Ovary (tissue), 9 donors: ENCODE measurements around the gene STARD8. TPM values are rescaled to one million over a fixed set of nuclear protein-coding genes. Genes with fewer than 3 reads are reported as not detected.
A peak's percentile ranks its signal among the peaks of the same experiment; 100 is the strongest.

ENCODE experiments used
- DNase-seq, 5 donors: peaks; one replicate each; pipeline ENCODE4 v3.0.0-alpha.2; 2019 to 2020
- H3K27ac ChIP-seq, 2 donors: fragments of 200-600 bp; one replicate each; pipeline versions ENCODE4 v1.5.1 to v1.8.0; 2019 to 2022
- H3K27me3 ChIP-seq: fragments of 200-600 bp; one replicate; pipeline ENCODE4 v1.8.0; 2022
- H3K36me3 ChIP-seq: fragments of 200-600 bp; sonication (generic); one replicate; pipeline ENCODE4 v1.5.1; 2019
- H3K4me1 ChIP-seq: one replicate; pipeline ENCODE4 v1.8.1; 2013; ENCODE audit warnings: mild to moderate bottlenecking, moderate library complexity; ENCODE audit not compliant: insufficient read depth
- H3K4me3 ChIP-seq: fragments of 200-600 bp; sonication (generic); one replicate; pipeline ENCODE4 v1.5.1; 2017
- H3K9me3 ChIP-seq, 2 donors: fragments of 200-600 bp in 1 of 2; sonication (generic) in 1 of 2; one replicate each; pipeline versions ENCODE4 v1.5.1 to v1.8.1; 2013 to 2019; ENCODE audit warnings: mild to moderate bottlenecking in 1 of 2, moderate library complexity in 1 of 2
- EP300 ChIP-seq: sonication (generic); formaldehyde crosslinking; IDR thresholded peaks from one replicate; pipeline ENCODE4 v1.6.1; 2017; ENCODE audit warnings: antibody characterized with exemption
- POLR2A ChIP-seq: fragments of 450-650 bp; IDR thresholded peaks from one replicate; pipeline ENCODE4 v1.6.1; 2017; ENCODE audit warnings: antibody characterized with exemption, mild to moderate bottlenecking, moderate library complexity
- WGBS, 3 donors: extraction: QIAGEN DNeasy Blood & Tissue Kit in 1 of 3; methylation state at CpG; one replicate each; pipeline versions ENCODE4 v1.1.5 to v1.1.7; 2013 to 2017; 5-methylcytosine and 5-hydroxymethylcytosine counted together
- intact Hi-C, 4 donors: fragments of 100-400 bp; cut with DNase I; formaldehyde crosslinking; loops; one replicate each; pipeline versions ENCODE4 v1.11.0 to v1.15.1; 2022 to 2023
- polyA plus RNA-seq, 2 donors: library from polyadenylated mRNA; stranded (reverse); fragments of 200-250 nt in 1 of 2; fragments of 350-450 nt in 1 of 2; fragmentation: Illumina TruSeq in 1 of 2; extraction: RNeasy Lipid Tissue Mini Kit (QIAGEN cat#74804) in 1 of 2; gene quantifications; one replicate each; pipeline ENCODE4 v1.2.3, GENCODE V29; 2013 to 2014
- total RNA-seq, 7 donors: library from RNA; depleted of rRNA in 2 of 7; stranded (reverse); fragments of >200 nt in 2 of 7; fragmentation: NEBNext Ultra II Directional in 3 of 7; extraction: Animal tissue kit (Norgen Biotek cat#: 25700) in 3 of 7; gene quantifications; one replicate each; pipeline versions ENCODE4 v1.1.0 to v1.2.4, GENCODE V29; 2016 to 2023
- TF ChIP-seq, protein P1 (sequence below), 3 donors: fragments of 450-650 bp in 2 of 3; fragments of 200-600 bp in 1 of 3; IDR thresholded peaks; one replicate each; pipeline versions ENCODE4 v1.5.1 to v1.8.0; 2016 to 2022; ENCODE audit warnings: antibody characterized with exemption in 3 of 3, mild to moderate bottlenecking in 1 of 3
- donor health status: DM: no; HTN: no; CAD: no; lungs with moderate emphysema.
- donor health status: DM: no; HTN: no; CAD: no.
- donor health status: Bipolar disorder and iron deficiency.
- donor health status: DM: yes; HTN: yes; CAD: no.
- donor health status: DM: no; HTN: no; CAD: no.
- donor health status: DM: yes; HTN: yes; CAD: no.

The STARD8 gene
- total and polyA plus RNA-seq, 9 donors = 2.3 to 7.8 (median 4.6) TPM

DNA sequence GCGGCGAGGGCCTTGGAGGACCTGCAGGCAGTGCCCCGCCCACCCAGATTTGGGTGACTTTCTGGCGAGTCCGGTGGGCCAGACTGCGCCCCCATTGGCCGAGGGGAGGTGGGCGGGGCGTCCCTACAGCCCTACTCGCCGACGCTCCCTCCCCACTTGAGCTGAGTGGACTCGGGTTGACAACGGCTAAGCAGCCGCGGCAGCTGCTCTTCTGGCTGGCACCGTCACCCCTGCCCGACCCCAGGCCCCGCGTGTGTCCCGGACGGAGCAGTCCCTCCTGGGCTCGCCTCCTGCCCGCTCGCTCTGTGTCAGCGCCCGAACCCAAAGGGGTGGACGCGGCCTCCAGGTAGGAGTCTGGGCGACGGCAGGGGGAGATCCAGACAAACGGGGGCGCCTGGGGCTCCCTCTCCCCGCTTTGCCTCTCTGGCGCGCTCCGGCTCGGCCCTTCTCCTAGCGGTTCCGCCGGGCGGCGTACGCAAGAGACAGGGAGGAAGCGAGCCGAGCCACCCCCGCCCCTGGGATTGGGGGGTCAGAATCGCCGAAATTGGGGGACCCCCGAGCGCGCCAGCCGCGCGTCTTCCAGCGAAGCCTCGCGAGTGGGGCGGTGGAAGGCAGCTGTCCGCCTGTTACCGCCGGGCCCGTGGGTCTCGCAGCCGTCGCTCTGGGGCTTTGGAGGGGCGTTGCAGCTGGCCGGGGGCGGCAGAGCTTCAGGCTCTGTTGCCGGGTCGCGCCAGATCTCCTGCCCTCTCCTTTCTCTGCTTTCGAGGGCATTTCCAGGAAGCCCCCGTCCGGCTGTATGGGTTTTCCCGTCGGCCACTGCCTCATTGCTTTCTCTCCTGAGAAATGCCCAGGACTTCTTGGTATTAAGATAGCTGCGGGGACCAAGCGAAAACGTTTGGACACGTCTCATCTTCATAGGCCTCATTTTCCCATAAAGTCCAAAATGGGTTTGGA, 46.3 kb downstream of the STARD8 start:
- H3K27me3 ChIP-seq = no peaks in the 10 kb centered on the region
- DNase-seq = peak; percentile 72 to 81 (median 78)
- H3K27ac ChIP-seq = peak overlapping the region in 1 of 2 donors; percentile 36
- H3K36me3 ChIP-seq = no peaks in the 10 kb centered on the region
- intact Hi-C loops = no loop called here
- no peaks in the 10 kb centered on the region for H3K4me1 ChIP-seq
- H3K4me3 ChIP-seq = peak overlapping the region; percentile 40
- TF ChIP-seq, protein P1, sequence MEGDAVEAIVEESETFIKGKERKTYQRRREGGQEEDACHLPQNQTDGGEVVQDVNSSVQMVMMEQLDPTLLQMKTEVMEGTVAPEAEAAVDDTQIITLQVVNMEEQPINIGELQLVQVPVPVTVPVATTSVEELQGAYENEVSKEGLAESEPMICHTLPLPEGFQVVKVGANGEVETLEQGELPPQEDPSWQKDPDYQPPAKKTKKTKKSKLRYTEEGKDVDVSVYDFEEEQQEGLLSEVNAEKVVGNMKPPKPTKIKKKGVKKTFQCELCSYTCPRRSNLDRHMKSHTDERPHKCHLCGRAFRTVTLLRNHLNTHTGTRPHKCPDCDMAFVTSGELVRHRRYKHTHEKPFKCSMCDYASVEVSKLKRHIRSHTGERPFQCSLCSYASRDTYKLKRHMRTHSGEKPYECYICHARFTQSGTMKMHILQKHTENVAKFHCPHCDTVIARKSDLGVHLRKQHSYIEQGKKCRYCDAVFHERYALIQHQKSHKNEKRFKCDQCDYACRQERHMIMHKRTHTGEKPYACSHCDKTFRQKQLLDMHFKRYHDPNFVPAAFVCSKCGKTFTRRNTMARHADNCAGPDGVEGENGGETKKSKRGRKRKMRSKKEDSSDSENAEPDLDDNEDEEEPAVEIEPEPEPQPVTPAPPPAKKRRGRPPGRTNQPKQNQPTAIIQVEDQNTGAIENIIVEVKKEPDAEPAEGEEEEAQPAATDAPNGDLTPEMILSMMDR (IDR thresholded peaks at IDR 0.05) = no peak
- no peak for TF ChIP-seq EP300
- TF ChIP-seq POLR2A = peak; percentile 16
- no peaks in the 10 kb centered on the region for H3K9me3 ChIP-seq
- 29 to 49% (median 42%) methylated on average over 65 to 81 of the region's 81 CpGs for WGBS, 3 donors

DNA sequence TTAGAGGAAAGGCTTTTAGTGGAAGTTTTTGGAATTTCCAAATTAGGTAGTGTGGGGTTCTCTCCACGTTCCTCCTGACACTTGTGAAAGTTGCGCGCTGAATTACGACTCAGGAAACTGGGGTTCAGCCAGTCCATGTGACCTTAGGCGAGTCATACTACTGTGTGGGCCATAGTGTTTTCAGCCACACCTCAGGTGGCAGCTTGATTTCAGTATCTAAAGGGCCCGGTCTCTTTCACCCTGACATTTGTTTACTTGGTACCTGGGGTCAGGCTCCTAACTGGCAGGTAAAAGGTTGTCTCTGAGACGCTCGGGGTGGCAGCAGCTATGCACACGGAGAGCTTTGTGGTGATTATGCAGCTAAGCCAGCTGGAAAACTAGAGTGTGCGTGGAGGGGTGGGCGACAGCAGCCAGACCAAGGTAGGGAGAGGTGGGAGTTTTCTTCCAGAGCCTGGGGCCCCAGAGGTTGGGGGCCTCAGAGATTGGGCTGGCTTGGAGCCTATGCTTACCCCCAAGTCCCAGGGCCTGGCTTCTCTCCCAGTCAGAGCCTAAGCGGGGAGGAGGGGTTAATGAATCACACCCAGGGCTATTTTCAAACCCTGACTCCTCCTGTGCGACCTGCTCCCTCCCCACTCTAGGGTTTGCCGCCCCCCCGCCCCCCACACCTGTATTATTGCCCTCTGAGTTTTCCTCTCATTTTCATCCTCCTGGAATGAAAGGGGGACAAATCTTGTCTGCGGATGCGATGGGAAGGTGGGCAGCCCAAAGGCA, 47.2 kb downstream of the STARD8 start:
- Histone ChIP-seq H3K9me3 (no peaks in the 10 kb centered on the region), H3K4me3 (no peak overlapping the region), H3K27me3 (no peaks in the 10 kb centered on the region), H3K27ac (no peak overlapping the region), H3K4me1 (no peaks in the 10 kb centered on the region), H3K36me3 (no peaks in the 10 kb centered on the region)
- TF ChIP-seq POLR2A (no peak), EP300 (no peak)
- TF ChIP-seq, protein P1 (IDR thresholded peaks at IDR 0.05) = no peak
- intact Hi-C loops = no loop called here
- WGBS, 3 donors = 64 to 70% (median 69%) methylated on average over 17 of the region's 17 CpGs
- no peak for DNase-seq

DNA sequence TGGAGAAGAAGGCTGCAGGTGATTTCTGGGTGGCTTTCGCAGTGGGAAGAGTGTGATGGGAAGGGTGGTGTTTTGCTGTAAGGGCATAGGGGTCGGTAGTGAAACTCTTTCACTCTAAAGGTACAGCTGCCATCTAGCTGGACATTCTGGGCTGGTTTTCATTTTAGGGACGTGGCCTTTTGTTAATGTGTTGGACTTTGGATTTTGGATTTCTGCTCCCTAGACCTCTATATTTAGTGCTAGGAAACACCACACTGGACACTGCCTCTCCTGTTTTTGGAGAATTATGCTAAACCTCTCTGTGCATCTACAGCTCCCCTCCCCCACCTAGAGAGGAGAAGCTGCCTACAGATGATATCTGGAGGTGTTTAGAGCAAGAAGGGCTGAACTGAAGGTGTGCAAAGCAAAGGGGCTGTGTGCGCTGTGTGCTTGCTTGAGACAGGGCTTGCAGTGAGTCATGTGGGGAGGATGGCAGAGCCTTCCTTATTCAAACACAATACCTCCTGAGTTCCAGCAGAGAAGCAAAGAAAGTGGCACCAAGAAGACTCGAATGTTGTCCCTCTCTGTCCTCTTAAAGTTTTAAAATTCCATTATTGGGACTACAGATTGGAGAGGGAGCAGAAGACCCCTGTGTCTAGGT, 47.9 kb downstream of the STARD8 start:
- no peak for TF ChIP-seq POLR2A
- TF ChIP-seq, protein P1 (IDR thresholded peaks at IDR 0.05) = no peak
- no peak for TF ChIP-seq EP300
- no peaks in the 10 kb centered on the region for H3K36me3 ChIP-seq
- H3K9me3 ChIP-seq = no peaks in the 10 kb centered on the region
- intact Hi-C loops = no loop called here
- H3K27ac ChIP-seq = no peak overlapping the region
- no peaks in the 10 kb centered on the region for H3K27me3 ChIP-seq
- no peak overlapping the region for H3K4me3 ChIP-seq
- WGBS, 3 donors = 62 to 63% (median 62%) methylated on average over 5 of the region's 5 CpGs
- DNase-seq = no peak
- no peaks in the 10 kb centered on the region for H3K4me1 ChIP-seq

DNA sequence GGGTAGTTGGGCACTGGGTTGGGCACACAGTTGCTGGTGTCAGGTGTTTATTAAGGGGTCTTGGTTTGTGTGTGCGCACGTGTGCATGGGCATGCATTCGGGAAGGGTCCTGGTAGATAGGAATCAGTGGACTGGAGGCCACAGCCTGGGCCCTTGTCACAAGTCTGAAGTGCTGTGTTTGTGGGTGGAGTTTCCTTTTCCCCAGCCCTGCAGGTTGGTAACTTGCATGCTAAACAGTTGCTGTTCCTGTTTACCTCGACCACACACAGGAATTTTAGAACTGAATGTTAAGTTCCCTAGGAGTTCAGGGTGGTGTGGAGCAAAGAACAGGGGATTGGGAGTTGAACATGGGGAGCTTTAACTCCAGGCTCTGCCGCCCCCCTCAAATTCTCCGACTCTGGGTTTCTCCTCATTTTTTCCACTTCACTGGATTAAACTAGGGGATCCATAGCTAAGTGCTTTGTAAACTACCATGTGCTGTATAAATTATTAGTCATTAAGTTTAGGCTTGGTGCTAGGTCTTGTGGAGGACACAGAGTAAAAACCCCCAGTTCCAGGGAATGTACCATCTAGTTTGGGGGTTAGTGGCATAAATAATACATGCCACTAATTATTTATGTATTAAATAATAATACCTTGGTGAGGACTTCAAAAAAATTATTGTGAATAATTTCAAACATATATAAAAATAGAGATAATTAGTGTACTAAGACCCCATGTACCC, 49.0 kb downstream of the STARD8 start:
- WGBS, 3 donors = 75 to 83% (median 81%) methylated on average over 6 of the region's 6 CpGs
- Histone ChIP-seq H3K27me3 (no peaks in the 10 kb centered on the region), H3K36me3 (no peaks in the 10 kb centered on the region), H3K4me3 (no peak overlapping the region), H3K27ac (no peak overlapping the region), H3K4me1 (no peaks in the 10 kb centered on the region), H3K9me3 (no peaks in the 10 kb centered on the region)
- TF ChIP-seq EP300 (no peak), POLR2A (no peak)
- TF ChIP-seq, protein P1 (IDR thresholded peaks at IDR 0.05) = no peak
- intact Hi-C loops = no loop called here
- no peak for DNase-seq
